Endothelial cell of umbilical vein (primary cell): Measurements from ENCODE around the gene UAP1L1.

Experiments used
- CTCF ChIP-seq, 2 donors: IDR thresholded peaks; 1 replicate in 1 of 2; 2 replicates in 1 of 2; pipeline ENCODE4 v1.5.1; 2011; ENCODE audit warnings: low read length in 2 of 2, mild to moderate bottlenecking in 2 of 2, moderate library complexity in 2 of 2, control low read depth in 1 of 2, inconsistent platforms in 1 of 2, low read depth in 1 of 2; ENCODE audit not compliant: insufficient read depth in 1 of 2; ENCODE audit errors: extremely low read depth in 1 of 2
- EZH2 ChIP-seq: IDR thresholded peaks from 2 replicates; pipeline ENCODE4 v1.6.1; 2012; ENCODE audit warnings: borderline replicate concordance, low read depth, mild to moderate bottlenecking, moderate library complexity, low read length, inconsistent platforms; ENCODE audit not compliant: severe bottlenecking
- MAX ChIP-seq: IDR thresholded peaks from 2 replicates; pipeline ENCODE4 v1.6.1; 2011; ENCODE audit not compliant: insufficient read depth, insufficient read length
- MYC ChIP-seq: IDR thresholded peaks from one replicate; pipeline ENCODE4 v1.6.1; 2011; ENCODE audit warnings: mild to moderate bottlenecking, low read depth, low read length
- POLR2A ChIP-seq: IDR thresholded peaks from 2 replicates; pipeline ENCODE4 v1.6.1; 2012; ENCODE audit warnings: low read depth, mild to moderate bottlenecking, control low read depth, low read length
- POLR2AphosphoS5 ChIP-seq: IDR thresholded peaks from 2 replicates; pipeline ENCODE4 v1.6.1; 2012; ENCODE audit warnings: low read depth, mild to moderate bottlenecking, control low read depth, low read length, moderate library complexity; ENCODE audit not compliant: insufficient read depth

GRCh38 chr9:137085920-137086530 lies 8.7 kb downstream of the UAP1L1 start:
- TF ChIP-seq CTCF (IDR thresholded peaks at IDR 0.05; ENCODE audit: extremely low read depth in 1 of 2, insufficient read depth in 1 of 2, low read depth in 1 of 2, low read length in 2 of 2) (no peak), EZH2 (no peak), POLR2A (peak; percentile 56), POLR2AphosphoS5 (no peak), MAX (peak; percentile 19), MYC (no peak)
